Measurements from ENCODE around the gene TFDP2.

Gene TFDP2

DNA sequence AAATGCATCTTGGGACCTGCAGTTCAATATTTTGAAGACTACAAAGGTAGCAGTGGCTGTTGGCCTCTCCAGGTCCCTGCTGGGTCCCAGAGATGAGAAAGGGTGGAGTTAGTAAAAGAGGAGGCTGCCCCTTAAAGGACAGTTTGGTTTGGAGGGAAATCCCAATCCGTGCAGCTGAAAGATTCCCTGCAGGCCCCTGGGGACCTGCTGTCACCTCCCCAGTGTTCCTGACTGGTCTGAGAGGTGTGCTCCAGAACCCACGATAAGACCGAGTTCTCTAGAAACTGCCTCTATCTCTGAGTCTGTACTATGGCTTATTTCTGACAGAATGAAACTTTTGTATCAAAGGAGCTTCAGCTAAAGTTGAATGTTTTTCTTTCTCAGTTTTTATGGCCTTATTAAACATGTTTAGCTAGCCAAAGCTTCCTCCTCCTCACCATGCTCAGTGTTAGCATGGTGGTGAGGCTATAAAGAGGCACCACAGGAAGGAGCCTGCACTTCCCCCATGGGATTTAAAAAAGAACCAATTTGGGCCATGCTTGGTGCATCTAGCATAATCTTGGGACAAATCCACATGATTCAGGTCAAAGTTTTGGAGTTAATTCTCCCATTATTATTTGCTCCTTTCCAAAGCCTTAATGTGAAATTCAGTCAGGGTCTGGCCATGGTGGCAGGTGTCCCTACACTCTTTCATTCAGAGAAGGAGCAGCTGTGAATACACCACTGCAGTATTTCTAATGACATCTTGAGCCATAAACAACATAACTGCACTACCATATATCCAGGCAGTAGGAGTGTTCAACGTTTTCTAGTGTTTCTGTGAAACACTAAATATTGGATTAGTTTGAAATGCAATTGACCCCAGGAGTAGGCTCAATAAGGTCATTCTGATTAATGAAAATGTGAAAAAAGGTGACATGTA, 198.5 kb downstream of the TFDP2 start:
- no peak for TF ChIP-seq GATA2 (IDR thresholded peaks at IDR 0.05; ENCODE audit: low read depth, low read length)
- no peak for TF ChIP-seq GATA3 (IDR thresholded peaks at IDR 0.05; ENCODE audit: low read depth, low read length)

DNA sequence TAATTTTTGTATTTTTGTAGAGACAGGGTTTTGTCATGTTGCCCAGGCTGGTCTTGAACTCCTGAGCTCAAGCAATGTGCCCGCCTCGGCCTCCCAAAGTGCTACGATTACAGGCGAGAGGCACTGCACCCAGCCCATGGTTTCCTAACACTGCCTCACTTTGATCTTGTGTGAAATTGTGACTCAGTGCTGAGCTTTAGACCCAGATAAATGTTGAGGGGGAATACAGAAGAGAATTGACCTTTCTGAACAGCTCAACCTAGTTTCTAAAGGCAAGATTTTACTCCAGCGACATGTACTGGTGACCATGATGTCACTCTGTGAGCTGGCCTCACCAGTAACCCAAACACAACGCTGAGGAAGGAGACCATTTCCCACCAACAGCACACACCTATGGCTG, 199.4 kb downstream of the TFDP2 start:
- TF ChIP-seq GATA3 (IDR thresholded peaks at IDR 0.05; ENCODE audit: low read depth, low read length) (no peak), GATA2 (IDR thresholded peaks at IDR 0.05; ENCODE audit: low read depth, low read length) (no peak)

DNA sequence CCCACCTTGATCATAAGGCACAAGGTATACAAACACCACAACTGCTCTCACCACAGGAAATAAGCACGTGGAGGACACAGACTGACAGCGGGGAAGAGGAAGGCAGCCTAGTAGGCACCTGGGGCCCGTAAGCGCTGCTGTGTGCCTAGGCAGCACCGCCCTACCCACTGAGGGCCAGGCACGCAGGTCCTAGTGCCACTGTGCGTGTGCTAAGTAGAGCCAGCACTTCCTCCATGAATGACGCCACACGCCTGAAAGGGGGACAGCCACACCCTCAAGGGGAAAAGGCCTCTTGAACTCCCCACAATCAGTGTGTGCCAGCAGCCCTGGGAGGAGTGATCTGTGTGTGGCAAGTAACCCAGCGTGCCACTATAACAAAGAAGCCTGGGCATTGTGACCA, 199.9 kb downstream of the TFDP2 start:
- no peak for TF ChIP-seq GATA2 (IDR thresholded peaks at IDR 0.05; ENCODE audit: low read depth, low read length)
- no peak for TF ChIP-seq GATA3 (IDR thresholded peaks at IDR 0.05; ENCODE audit: low read depth, low read length)

DNA sequence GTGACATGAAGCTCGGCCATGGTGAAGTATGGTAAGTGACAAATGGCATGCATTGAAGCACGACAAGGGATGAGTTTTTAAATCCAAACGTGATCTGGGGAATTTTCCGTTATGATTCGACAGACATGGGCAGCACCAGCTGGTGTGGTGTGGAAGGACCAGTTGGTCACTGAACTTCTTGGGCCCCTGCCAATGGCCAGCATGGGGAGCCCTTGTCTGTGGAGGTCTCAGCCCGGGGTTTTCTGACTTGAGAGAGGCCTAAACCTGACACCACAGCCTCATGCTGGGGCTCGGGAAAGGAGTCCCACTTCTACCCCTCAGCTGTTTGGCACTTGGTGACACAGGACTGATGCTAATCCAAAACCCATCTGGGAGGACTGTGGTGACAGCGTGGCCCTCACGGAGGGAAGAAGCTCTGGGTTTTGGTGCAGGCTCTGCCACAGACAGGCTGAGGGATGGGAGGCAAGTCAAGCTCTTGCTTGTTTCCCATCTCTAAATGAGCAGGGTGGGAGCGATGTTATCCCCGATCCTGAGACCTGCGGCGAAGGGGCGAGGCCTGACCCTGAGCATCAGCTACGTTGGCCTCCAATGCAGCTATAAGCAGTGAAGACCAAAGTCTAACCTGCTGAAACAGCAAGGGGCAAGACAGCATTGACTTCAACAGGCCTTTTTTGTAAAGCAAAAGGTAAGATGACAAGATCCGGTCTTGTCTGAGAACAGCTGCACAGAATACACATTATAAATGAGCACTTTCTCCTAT, 203.4 kb downstream of the TFDP2 start:
- TF ChIP-seq GATA2 (IDR thresholded peaks at IDR 0.05; ENCODE audit: low read depth, low read length) (no peak), GATA3 (IDR thresholded peaks at IDR 0.05; ENCODE audit: low read depth, low read length) (no peak)

DNA sequence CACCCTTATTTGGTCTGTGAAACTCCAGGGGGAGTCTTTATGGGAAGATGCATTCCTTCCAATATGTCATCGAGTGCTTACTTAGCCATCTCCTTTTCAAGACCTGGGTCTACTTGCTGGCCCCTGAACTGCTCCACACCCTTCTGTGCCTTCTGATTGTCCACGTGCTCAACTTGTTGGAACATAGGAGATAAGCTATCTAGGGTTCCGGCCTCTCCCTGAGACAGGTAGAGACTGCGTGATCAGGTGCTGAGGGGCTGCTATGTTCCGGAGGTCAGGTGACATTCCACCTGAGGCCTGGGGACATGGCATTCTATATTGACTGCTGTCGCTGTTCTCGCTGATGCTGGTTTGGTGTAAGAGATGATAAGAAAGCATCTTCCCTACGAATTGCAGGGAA, 207.3 kb downstream of the TFDP2 start:
- TF ChIP-seq GATA3 (IDR thresholded peaks at IDR 0.05; ENCODE audit: low read depth, low read length) (no peak), GATA2 (IDR thresholded peaks at IDR 0.05; ENCODE audit: low read depth, low read length) (no peak)

DNA sequence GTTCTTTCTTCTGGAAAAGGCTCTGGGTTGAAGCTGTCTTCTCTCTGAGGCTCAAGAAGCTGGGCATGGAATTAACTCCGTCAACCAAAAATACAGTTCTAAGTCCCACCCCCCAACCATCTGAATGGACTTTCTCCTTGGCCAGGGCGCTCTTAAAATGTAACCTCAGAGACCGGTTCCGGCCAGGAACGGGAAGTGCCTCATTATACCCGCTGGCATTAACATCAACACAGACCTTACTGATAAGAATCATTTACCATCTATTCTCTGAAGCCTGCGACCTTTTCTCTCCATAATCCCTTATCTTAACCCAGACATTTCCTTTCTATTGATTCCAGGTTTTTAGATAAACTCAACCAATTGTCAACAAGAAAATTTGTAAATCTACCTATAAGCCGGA, 208.3 kb downstream of the TFDP2 start:
- TF ChIP-seq GATA3 (IDR thresholded peaks at IDR 0.05; ENCODE audit: low read depth, low read length) (peak; percentile 52), GATA2 (IDR thresholded peaks at IDR 0.05; ENCODE audit: low read depth, low read length) (peak; percentile 78)

DNA sequence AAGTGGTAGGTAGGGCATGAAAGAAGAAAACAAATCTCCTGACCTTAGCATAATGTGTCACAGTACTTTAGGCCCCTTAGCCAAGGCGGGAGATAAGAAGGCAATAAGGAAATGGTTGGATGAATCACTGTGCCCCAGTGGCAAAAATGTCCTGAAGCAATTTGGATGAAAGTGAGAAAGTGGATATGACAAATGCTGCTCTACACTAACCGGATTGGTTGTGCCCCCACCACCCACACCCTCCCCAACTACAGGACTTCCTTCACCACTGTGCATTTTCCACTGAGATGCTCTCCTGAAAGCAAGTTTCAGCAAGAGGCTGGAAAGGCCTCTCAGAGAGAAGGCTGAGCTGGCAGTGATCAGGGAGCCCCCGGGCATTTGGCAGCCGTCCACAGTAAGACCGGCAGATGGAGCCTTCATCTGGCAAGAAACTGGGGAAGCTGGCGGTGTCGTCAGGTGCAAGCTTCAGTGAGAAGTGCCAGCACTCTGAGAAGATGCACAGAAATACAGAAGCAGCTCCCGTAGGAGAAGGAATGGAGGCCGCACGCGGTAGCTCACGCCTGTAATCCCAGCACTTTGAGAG, 209.1 kb downstream of the TFDP2 start:
- TF ChIP-seq GATA3 (IDR thresholded peaks at IDR 0.05; ENCODE audit: low read depth, low read length), result no peak
- TF ChIP-seq GATA2 (IDR thresholded peaks at IDR 0.05; ENCODE audit: low read depth, low read length), result no peak

DNA sequence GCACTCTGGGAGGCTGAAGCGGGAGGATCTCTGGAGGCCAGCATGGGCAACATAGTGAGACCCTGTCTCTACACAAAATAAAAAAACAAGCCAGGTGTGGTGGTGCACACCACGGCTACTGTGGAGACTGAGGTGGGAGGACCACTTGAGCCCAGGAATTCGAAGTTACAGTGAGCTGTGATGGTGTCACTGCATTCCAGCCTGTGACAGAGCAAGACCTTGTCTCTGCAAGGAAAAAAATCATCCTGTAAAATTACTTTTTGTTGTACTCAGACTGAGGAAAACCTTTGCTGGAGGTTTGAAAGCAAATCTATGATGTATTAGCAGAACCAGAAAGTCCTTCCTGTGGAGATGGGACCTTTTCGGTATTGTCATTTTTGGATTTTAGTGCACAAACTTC, 209.6 kb downstream of the TFDP2 start:
- TF ChIP-seq GATA3 (IDR thresholded peaks at IDR 0.05; ENCODE audit: low read depth, low read length) (no peak), GATA2 (IDR thresholded peaks at IDR 0.05; ENCODE audit: low read depth, low read length) (no peak)

DNA sequence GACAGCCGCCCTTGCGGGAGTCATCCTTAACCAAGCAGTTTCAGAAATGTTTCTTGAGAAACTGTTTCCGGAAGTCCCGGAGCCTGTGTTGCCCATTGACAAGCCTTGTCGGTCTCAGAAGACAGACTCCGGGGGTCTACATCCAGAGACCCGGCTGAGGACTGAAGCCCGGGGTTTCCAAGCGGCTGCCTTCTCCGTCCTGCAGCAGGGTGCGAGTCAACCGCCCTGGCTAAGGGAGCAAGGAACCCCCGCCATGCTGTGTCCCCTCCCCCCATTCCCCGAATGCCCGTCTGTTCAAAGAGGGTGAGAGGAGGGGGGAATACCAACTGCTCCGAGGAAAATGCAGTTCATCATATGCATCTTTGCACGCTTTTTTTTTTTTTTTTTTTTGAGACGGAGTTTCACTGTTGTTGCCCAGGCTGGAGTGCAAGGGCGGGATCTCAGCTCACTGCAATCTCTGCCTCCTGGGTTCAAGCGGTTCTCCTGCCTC, 211.3 kb downstream of the TFDP2 start:
- no peak for TF ChIP-seq GATA2 (IDR thresholded peaks at IDR 0.05; ENCODE audit: low read depth, low read length)
- no peak for TF ChIP-seq GATA3 (IDR thresholded peaks at IDR 0.05; ENCODE audit: low read depth, low read length)

DNA sequence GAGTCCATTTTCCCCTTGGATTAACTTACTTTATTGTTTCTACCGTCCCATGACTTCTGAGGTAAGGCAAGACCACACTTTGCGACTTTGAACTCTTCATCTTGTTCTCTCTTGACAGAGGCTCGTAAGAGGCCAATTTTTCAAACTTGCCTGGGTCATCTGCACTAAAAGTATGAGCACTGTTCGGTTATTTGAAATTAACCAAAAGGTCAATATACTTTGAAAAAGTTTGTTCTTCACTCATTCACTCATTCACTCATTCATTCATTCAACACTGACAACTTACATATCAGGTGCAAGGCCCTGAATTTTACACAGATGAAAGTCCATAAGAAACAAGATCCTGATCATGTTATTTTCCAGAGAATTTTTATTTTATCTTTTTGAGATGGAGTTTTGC, 215.0 kb downstream of the TFDP2 start:
- no peak for TF ChIP-seq GATA2 (IDR thresholded peaks at IDR 0.05; ENCODE audit: low read depth, low read length)
- no peak for TF ChIP-seq GATA3 (IDR thresholded peaks at IDR 0.05; ENCODE audit: low read depth, low read length)

DNA sequence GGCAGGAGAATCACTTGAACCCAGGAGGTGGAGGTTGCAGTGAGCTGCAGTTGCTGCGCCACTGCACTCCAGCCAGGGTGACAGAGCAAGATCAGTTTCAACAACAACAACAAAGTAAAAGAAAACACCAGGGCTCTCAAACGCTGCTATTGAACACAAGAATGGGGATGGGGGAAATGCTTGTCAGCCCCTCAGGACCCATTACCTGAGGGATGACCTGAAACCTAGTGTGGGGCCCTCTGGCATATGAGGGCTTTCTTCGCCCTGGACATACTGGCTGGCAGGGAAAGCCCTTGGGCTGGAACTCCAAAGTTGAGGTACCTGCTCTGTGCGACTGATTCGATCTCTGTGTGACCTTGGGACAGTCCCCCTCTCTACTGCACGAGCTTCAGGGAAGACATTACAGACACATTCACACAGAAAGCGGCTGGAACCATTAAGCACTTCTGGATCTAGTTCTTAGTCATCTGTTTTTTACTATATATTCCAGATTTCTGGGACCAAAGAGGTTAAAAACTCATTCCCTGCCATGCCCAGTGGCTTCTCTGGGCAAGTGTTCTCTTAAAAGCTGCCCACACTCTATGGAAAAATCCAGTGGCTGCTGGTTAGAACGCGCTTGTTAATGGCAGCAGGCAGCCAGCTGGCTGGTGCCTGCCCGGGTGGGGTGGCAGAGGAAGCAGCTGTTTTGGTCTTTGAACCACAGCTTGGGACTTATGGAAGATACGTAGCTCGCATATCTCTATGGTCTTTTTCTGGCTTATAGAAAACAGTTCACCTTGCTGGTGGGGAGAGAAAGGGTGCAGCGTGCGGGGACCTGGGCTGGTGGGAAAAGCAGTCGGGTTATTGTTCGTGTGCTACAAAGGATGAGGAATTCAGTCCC, 215.7 kb downstream of the TFDP2 start:
- TF ChIP-seq GATA2 (IDR thresholded peaks at IDR 0.05; ENCODE audit: low read depth, low read length) (no peak), GATA3 (IDR thresholded peaks at IDR 0.05; ENCODE audit: low read depth, low read length) (no peak)

DNA sequence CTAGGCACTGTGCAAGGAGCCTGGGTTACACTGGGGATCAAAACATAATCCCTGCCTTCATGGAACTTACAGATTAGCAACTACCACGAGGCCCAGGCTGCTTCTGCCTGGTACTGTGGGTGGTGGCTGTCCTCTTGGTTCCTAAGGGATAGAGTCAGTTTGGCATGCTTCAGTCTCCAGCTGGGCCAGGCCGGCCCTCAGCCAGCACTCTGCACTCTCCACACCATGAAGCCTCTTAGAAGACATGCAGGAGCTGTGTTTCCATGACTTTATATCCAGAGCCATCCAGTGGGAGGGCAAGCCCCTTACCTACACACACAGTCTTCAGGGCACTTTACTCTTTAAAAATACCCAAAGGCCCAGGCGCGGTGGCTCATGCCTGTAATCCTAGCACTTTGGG, 218.5 kb downstream of the TFDP2 start:
- no peak for TF ChIP-seq GATA2 (IDR thresholded peaks at IDR 0.05; ENCODE audit: low read depth, low read length)
- TF ChIP-seq GATA3 (IDR thresholded peaks at IDR 0.05; ENCODE audit: low read depth, low read length), result no peak

DNA sequence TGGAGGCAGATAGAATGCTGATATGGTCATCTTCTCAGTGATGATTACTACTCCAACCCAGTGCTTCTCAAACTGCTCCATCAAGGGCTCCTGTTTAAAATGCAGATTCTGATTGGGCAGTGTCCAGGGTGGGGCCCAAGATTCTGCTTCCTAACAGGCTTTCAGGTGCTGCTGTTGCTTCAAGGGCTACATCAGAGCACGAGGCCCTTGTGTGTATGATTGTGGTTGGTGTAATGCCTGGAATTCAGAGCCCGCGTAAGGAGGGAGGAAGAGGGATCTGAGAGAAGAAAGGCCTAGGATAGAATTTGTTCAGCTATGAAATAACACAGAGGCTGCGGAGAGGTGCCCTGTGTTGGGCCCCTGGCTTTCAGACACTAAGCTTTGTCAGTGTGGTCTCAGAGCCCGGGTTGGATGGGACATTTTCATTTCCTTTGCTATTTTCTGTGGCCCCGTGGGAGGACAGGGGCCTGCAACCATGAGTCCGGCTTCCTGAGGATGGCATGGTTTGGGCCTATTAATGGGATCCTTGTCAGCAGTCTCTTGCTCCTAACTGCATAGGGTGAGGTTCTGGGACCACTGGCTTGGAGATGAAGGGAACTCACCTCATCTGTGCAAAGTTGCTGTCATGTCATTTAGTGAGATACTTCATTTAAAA, 219.9 kb downstream of the TFDP2 start:
- no peak for TF ChIP-seq GATA3 (IDR thresholded peaks at IDR 0.05; ENCODE audit: low read depth, low read length)
- TF ChIP-seq GATA2 (IDR thresholded peaks at IDR 0.05; ENCODE audit: low read depth, low read length), result no peak
